Peyer's patch (tissue), 4 donors: Measurements from ENCODE around the gene MSI2.

Experiments used
- CTCF ChIP-seq, 6 experiments: fragments of 450-650 bp in 4 of 6; fragments of 200-600 bp in 2 of 6; sonication (generic) in 1 of 6; IDR thresholded peaks; one replicate each; pipeline ENCODE4 v1.5.1; 2017 to 2019; ENCODE audit warnings: antibody characterized with exemption in 6 of 6, mild to moderate bottlenecking in 3 of 6, moderate library complexity in 1 of 6
- POLR2A ChIP-seq, 2 donors: fragments of 450-650 bp; IDR thresholded peaks; one replicate each; pipeline ENCODE4 v1.5.1; 2017; ENCODE audit warnings: antibody characterized with exemption in 2 of 2, mild to moderate bottlenecking in 2 of 2, moderate library complexity in 2 of 2

DNA sequence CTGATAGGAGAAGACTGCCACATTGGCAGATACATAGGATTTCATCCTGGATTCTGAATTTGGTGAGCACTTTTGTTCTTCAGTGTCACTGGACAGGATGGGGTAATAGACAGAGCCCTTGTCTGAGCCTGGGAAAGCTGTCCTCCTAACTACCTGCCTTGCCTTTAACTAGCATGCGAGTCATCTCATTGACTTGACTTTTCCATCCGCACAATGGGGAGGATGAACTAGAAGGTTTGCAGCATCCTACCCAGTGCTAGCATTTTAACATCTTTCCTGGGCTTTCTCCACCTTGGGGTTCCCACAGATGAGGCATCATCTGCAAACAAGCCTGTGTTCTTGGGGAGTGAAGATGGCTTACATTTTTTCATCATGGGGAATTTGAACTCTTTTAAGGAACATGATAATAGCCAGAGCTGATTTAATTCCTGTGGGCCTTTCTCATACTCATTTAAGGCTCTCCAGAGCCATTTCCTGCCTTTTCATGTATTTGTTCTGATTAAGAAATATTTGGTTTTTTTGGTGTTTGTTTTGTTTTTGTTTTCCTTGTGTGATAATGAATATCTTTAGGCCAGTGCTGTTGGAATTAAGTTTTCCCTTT is 139.5 kb downstream of the MSI2 start:
- TF ChIP-seq POLR2A (IDR thresholded peaks at IDR 0.05) = no peak
- TF ChIP-seq CTCF (IDR thresholded peaks at IDR 0.05) = no peak
